Calu3 (cell line): ENCODE data around the gene GRPR. TPM values are rescaled to one million over a fixed set of nuclear protein-coding genes. Genes with fewer than 3 reads are reported as not detected.
"Not testable (repeated sequence)": the region's sequence is repeated elsewhere in the genome, so short reads cannot be mapped to it uniquely, and the experiment has no call there.

ENCODE experiments used
- BruUV-seq: library from RNA; stranded (reverse); fragments of 400-500 nt; replicated peaks from 2 replicates; lab custom pipeline; 2021; lab: Mats Ljungman, UMichigan
- CTCF ChIA-PET: fragments of 300-600 bp; sonication (Branson Sonifier 250); formaldehyde crosslinking; loops from one replicate; lab custom pipeline; 2022; ENCODE audit warnings: antibody characterized with exemption; lab: Charles Lee
- DNase-seq: peaks from one replicate; pipeline ENCODE4 v3.0.0; 2022
- H3K27ac Mint-ChIP-seq: one replicate; pipeline ENCODE4 v1.8.0; 2022; ENCODE audit warnings: mixed read lengths; ENCODE audit not compliant: unreplicated experiment
- H3K27me3 Mint-ChIP-seq: one replicate; pipeline ENCODE4 v1.8.0; 2022; ENCODE audit warnings: mixed read lengths; ENCODE audit not compliant: unreplicated experiment
- H3K36me3 Mint-ChIP-seq: one replicate; pipeline ENCODE4 v1.8.0; 2022; ENCODE audit warnings: mild to moderate bottlenecking, moderate library complexity, mixed read lengths; ENCODE audit not compliant: insufficient read depth, unreplicated experiment
- H3K4me1 Mint-ChIP-seq: one replicate; pipeline ENCODE4 v1.8.0; 2022; ENCODE audit warnings: mild to moderate bottlenecking, low read depth, mixed read lengths; ENCODE audit not compliant: unreplicated experiment
- H3K4me3 Mint-ChIP-seq: one replicate; pipeline ENCODE4 v1.8.0; 2022; ENCODE audit warnings: mild to moderate bottlenecking, low read depth, moderate library complexity, mixed read lengths; ENCODE audit not compliant: unreplicated experiment
- H3K9me3 Mint-ChIP-seq: one replicate; pipeline ENCODE4 v1.8.0; 2022; ENCODE audit warnings: low read depth, mixed read lengths; ENCODE audit not compliant: unreplicated experiment
- CTCF ChIP-seq: fragments of 200-600 bp; IDR thresholded peaks from one replicate; pipeline ENCODE4 v1.8.0; 2022; ENCODE audit warnings: antibody characterized with exemption; ENCODE audit not compliant: unreplicated experiment
- intact Hi-C: fragments of 100-400 bp; cut with micrococcal nuclease; formaldehyde crosslinking; loops from one replicate; pipeline ENCODE4 v1.10.0; 2022; ENCODE audit not compliant: unreplicated experiment
- total RNA-seq: library from RNA; stranded (reverse); gene quantifications from 2 replicates; pipeline ENCODE4 v1.2.3, GENCODE V29; 2022

GRPR gene
- total RNA-seq, 1 experiment from 2014 or later: 0.85 TPM

DNA sequence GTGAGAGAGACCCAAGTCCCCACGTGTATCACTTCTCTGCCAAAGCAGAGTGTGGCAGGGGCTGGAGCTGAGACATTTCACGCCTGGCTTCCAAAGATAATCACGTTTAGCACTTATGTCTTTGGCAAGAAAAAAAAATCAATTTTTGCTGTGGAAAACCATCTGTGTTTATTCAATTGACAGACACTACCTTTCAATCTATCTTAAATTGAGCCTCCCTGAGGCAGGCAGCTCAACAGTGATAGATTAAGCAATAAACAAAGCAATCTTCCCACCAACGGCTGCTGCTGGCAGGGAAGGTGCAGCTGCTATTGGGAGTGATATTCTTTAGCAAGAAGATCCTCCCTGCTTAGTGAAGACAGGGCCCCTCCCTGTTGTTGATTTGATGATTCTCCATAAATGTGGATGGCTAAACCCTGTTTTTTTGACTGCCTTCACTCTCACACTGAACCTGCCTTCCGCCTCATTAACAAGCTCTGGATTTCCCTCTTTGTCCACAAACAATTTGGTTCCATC lies 32.3 kb downstream of the GRPR start:
- TF ChIP-seq CTCF: no peak
- peaks cover 9% of the 10 kb centered on the region for H3K4me1 Mint-ChIP-seq
- no TSS peak for BruUV-seq
- CTCF ChIA-PET: no interaction called here
- no peak for DNase-seq
- H3K36me3 Mint-ChIP-seq: no peaks in the 10 kb centered on the region
- intact Hi-C loops: no loop called here
- H3K9me3 Mint-ChIP-seq: no peaks in the 10 kb centered on the region
- no peak overlapping the region for H3K4me3 Mint-ChIP-seq
- no peaks in the 10 kb centered on the region for H3K27me3 Mint-ChIP-seq
- no peak overlapping the region for H3K27ac Mint-ChIP-seq

DNA sequence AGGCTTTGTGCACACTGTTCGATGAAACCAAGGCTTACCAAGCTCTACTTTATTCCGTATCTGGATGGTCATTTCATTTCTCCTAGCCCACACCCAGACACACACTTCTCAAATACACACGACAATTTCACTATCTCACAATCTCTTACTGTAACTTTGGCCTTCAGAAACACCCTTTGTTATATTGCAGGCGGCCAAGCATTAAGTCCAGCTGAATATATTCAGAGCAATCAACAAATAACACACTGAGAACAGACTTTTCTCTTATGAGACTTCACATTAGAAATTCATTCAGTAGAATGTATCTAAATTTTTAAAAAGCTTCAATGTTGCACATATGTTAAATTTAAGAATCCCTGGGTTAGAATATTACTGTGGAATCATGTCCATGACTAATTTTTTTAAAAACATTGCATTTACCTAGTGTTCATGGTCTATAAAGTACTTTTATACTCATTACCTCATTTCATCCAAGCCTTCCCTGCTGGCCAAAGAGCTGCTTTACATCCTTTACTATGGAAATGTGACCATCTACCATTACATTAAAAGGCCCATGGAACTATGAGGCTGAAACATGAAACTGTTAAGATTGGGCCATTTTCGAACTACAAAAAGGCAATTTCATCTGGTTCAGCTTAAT lies 33.4 kb downstream of the GRPR start:
- no TSS peak for BruUV-seq
- CTCF ChIA-PET: no interaction called here
- Mint-ChIP-seq H3K27me3 (no peaks in the 10 kb centered on the region), H3K4me3 (no peak overlapping the region), H3K4me1 (peaks cover 9% of the 10 kb centered on the region), H3K36me3 (no peaks in the 10 kb centered on the region), H3K27ac (no peak overlapping the region), H3K9me3 (no peaks in the 10 kb centered on the region)
- no peak for TF ChIP-seq CTCF
- DNase-seq: no peak
- intact Hi-C loops: no loop called here

DNA sequence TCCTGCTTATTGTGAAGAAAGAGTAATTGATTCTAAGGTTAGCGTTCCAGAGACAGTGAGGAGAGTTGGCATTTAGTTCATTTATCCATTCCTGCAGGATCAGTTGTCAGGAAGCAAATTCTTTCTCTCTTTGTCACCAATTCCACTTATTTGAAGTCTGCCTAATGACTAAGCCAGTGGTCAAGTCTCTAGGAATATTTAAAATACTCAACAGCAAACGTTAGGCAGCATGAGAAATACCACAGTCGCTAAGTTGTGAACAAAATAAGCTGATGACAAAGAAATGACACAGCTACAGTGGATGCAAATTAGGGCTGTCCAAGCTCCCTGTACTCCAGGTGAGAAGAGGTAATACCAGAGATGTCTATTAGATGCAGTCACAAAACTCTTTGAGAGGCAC lies 37.4 kb downstream of the GRPR start:
- Mint-ChIP-seq H3K4me1 (peaks cover 9% of the 10 kb centered on the region), H3K9me3 (no peaks in the 10 kb centered on the region), H3K36me3 (no peaks in the 10 kb centered on the region), H3K27me3 (no peaks in the 10 kb centered on the region), H3K4me3 (no peak overlapping the region), H3K27ac (no peak overlapping the region)
- intact Hi-C loops: no loop called here
- peak; percentile 12 for DNase-seq
- CTCF ChIA-PET: interaction anchor here (1.0 kb wide), 1 partner anchor 79 kb away, joined by 3 read pairs; no protein-coding TSS in a partner anchor
- no peak for TF ChIP-seq CTCF
- BruUV-seq: no TSS peak

DNA sequence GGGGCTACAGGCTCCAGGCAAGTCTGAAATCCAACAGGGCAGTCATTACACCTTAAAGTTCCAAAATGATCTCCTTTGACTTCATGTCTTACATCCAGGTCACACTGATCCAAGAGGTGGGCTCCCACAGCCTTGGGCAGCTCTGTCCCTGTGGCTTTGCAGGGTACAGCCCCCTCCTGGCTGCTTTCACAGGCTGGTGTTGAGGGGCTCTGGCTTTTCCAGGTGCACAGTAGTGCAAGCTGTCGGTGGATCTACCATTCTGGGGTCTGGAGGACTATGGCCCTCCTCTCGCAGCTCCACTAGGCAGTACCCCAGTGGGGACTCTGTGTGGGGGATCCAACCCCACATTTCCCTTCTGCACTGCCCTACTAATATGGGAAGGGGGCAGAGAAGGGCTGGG lies 37.8 kb downstream of the GRPR start:
- intact Hi-C loops, DNase-seq, H3K36me3 Mint-ChIP-seq, H3K27me3 Mint-ChIP-seq, H3K9me3 Mint-ChIP-seq, H3K27ac Mint-ChIP-seq, BruUV-seq, H3K4me1 Mint-ChIP-seq, H3K4me3 Mint-ChIP-seq: not testable (repeated sequence)
- CTCF ChIA-PET: interaction anchor here (1.0 kb wide), 1 partner anchor 78 kb away, joined by 3 read pairs; no protein-coding TSS in a partner anchor

GRCh38 chrX:16162391-16162790 lies 39.0 kb downstream of the GRPR start:
- no peak for TF ChIP-seq CTCF
- no peaks in the 10 kb centered on the region for H3K9me3 Mint-ChIP-seq
- no peak overlapping the region for H3K4me3 Mint-ChIP-seq
- no peaks in the 10 kb centered on the region for H3K27me3 Mint-ChIP-seq
- H3K4me1 Mint-ChIP-seq: peaks cover 9% of the 10 kb centered on the region
- CTCF ChIA-PET: no interaction called here
- H3K27ac Mint-ChIP-seq: no peak overlapping the region
- no peaks in the 10 kb centered on the region for H3K36me3 Mint-ChIP-seq
- BruUV-seq: no TSS peak
- DNase-seq: no peak
- intact Hi-C loops: no loop called here
